Measurements from ENCODE around the gene RNF222.
A peak's percentile ranks its signal among the peaks of the same experiment; 100 is the strongest.

RNF222 gene

GRCh38 chr17:8397636-8398035, at the start of gene RNF222:
Gene RNF222 (minus strand): TSS chr17:8397827. CDS start chr17:8393461, 4,366 bp downstream.
- no peak for DNase-seq

- DNase-seq: no peak
Observed at GRCh38 chr17:8445536-8445935, 47.9 kb upstream of the RNF222 start.

- no peak for DNase-seq
Observed at GRCh38 chr17:8444494-8444893, 46.9 kb upstream of the RNF222 start.

- DNase-seq: no peak
Observed at GRCh38 chr17:8443756-8444155, 46.1 kb upstream of the RNF222 start.

- no peak for DNase-seq
Observed at GRCh38 chr17:8442310-8442709, 44.7 kb upstream of the RNF222 start.

- DNase-seq: no peak
Observed at GRCh38 chr17:8441690-8442089, 44.1 kb upstream of the RNF222 start.

GRCh38 chr17:8439681-8440080, 42.1 kb upstream of the RNF222 start:
- DNase-seq: no peak

- DNase-seq: no peak
Observed at GRCh38 chr17:8438441-8438840, 40.8 kb upstream of the RNF222 start.

GRCh38 chr17:8436844-8437171, 39.2 kb upstream of the RNF222 start:
- no peak for DNase-seq

GRCh38 chr17:8436169-8436843, 38.7 kb upstream of the RNF222 start:
- peak; percentile 63 for DNase-seq

GRCh38 chr17:8435245-8436168, 37.9 kb upstream of the RNF222 start, which contains the start of gene NDEL1:
Gene NDEL1 (plus strand): TSS chr17:8435884. CDS start chr17:8444272, 8,388 bp downstream.
- DNase-seq: peak; percentile 98

- DNase-seq: peak; percentile 29
Observed at GRCh38 chr17:8430966-8431365, 33.3 kb upstream of the RNF222 start.

GRCh38 chr17:8426802-8427201, 29.2 kb upstream of the RNF222 start:
- DNase-seq: no peak

GRCh38 chr17:8426094-8426720, 28.6 kb upstream of the RNF222 start:
- no peak for DNase-seq

GRCh38 chr17:8421571-8421970, 23.9 kb upstream of the RNF222 start:
- DNase-seq: no peak

- DNase-seq: peak; percentile 34
Observed at GRCh38 chr17:8420041-8420934, 22.7 kb upstream of the RNF222 start.

GRCh38 chr17:8419305-8419704, 21.7 kb upstream of the RNF222 start:
- no peak for DNase-seq

- no peak for DNase-seq
Observed at GRCh38 chr17:8418471-8418870, 20.8 kb upstream of the RNF222 start.

GRCh38 chr17:8417806-8418205, 20.2 kb upstream of the RNF222 start:
- no peak for DNase-seq

- DNase-seq: no peak
Observed at GRCh38 chr17:8413938-8414337, 16.3 kb upstream of the RNF222 start.

- no peak for DNase-seq
Observed at GRCh38 chr17:8413328-8413727, 15.7 kb upstream of the RNF222 start.

- no peak for DNase-seq
Observed at GRCh38 chr17:8412089-8412488, 14.5 kb upstream of the RNF222 start.

- DNase-seq: no peak
Observed at GRCh38 chr17:8410883-8411238, 13.2 kb upstream of the RNF222 start.

All from EL (cell line).